IMR-90 (cell line): ENCODE measurements around the gene CYTH1. TPM values are rescaled to one million over a fixed set of nuclear protein-coding genes. Genes with fewer than 3 reads are reported as not detected.

Source experiments
- ATAC-seq: fragments of 200-7000 bp; cut with Tn5 transposase; 2 replicates; pipeline ENCODE4 v1.9.1; 2020; ENCODE audit warnings: low read depth, mild to moderate bottlenecking, moderate library complexity
- BruUV-seq: library from RNA; stranded (reverse); fragments of 400-500 nt; replicated peaks from 2 replicates; lab custom pipeline; 2021; lab: Mats Ljungman, UMichigan
- CTCF ChIA-PET: fragments of 300-600 bp; formaldehyde crosslinking; extraction: SDS; loops from one replicate; lab custom pipeline; 2021; ENCODE audit warnings: antibody characterized with exemption; lab: Yijun Ruan, JAX
- POLR2A ChIA-PET: fragments of 300-600 bp; sonication (Branson Sonifier 250); formaldehyde crosslinking; loops from one replicate; lab custom pipeline; 2022; ENCODE audit warnings: antibody characterized with exemption; ENCODE audit not compliant: unreplicated experiment; lab: Charles Lee
- DNase-seq: peaks from one replicate; pipeline ENCODE4 v3.0.0; 2013
- H2AFZ ChIP-seq: replicated peaks from 2 replicates; pipeline ENCODE3; 2013; ENCODE audit warnings: low read length, mild to moderate bottlenecking; ENCODE audit not compliant: poor library complexity
- H2AK5ac ChIP-seq: 2 replicates; pipeline ENCODE4 v1.6.1; 2013; ENCODE audit warnings: low read depth, low read length, inconsistent platforms
- H2AK9ac ChIP-seq: replicated peaks from 2 replicates; pipeline ENCODE3; 2013; ENCODE audit warnings: mild to moderate bottlenecking, low read depth, low read length, moderate library complexity; ENCODE audit not compliant: poor library complexity
- H2BK120ac ChIP-seq: 2 replicates; pipeline ENCODE4 v1.6.1; 2013; ENCODE audit warnings: low read depth, low read length, inconsistent platforms
- H2BK15ac ChIP-seq: 3 replicates; pipeline ENCODE4 v1.6.1; 2013; ENCODE audit warnings: low read depth, low read length, inconsistent platforms
- H2BK20ac ChIP-seq: 2 replicates; pipeline ENCODE4 v1.6.1; 2013; ENCODE audit warnings: low read depth, mild to moderate bottlenecking, inconsistent platforms, low read length, moderate library complexity
- H2BK5ac ChIP-seq: 2 replicates; pipeline ENCODE4 v1.6.1; 2013; ENCODE audit warnings: mild to moderate bottlenecking, low read depth, low read length, inconsistent platforms; ENCODE audit not compliant: poor library complexity, severe bottlenecking
- H3K14ac ChIP-seq: replicated peaks from 2 replicates; pipeline ENCODE4 v1.6.1; 2013; ENCODE audit warnings: low read depth, low read length, inconsistent platforms
- H3K18ac ChIP-seq: 2 replicates; pipeline ENCODE4 v1.6.1; 2013; ENCODE audit warnings: low read depth, low read length, control low read depth
- H3K23ac ChIP-seq: 2 replicates; pipeline ENCODE4 v1.6.1; 2013; ENCODE audit warnings: low read depth, low read length, inconsistent platforms
- H3K27ac ChIP-seq: 2 replicates; pipeline ENCODE4 v1.5.1; 2013; ENCODE audit warnings: mild to moderate bottlenecking, control low read depth, low read length; ENCODE audit not compliant: insufficient read depth
- H3K27me3 ChIP-seq: 2 replicates; pipeline ENCODE4 v1.6.1; 2013; ENCODE audit warnings: low read length; ENCODE audit not compliant: control insufficient read depth, insufficient read depth
- H3K36me3 ChIP-seq: 2 replicates; pipeline ENCODE4 v1.6.1; 2013; ENCODE audit warnings: low read length, mixed read lengths; ENCODE audit not compliant: control insufficient read depth, insufficient read depth
- H3K4ac ChIP-seq: 2 replicates; pipeline ENCODE4 v1.6.1; 2013; ENCODE audit warnings: low read depth, low read length, inconsistent platforms
- H3K4me1 ChIP-seq: 2 replicates; pipeline ENCODE4 v1.6.1; 2013; ENCODE audit warnings: low read length, mixed read lengths; ENCODE audit not compliant: control insufficient read depth, insufficient read depth
- H3K4me2 ChIP-seq: 2 replicates; pipeline ENCODE4 v1.6.1; 2013; ENCODE audit warnings: low read depth, mild to moderate bottlenecking, control low read depth, low read length, moderate library complexity
- H3K4me3 ChIP-seq: 2 replicates; pipeline ENCODE4 v1.5.1; 2013; ENCODE audit warnings: low read depth, mild to moderate bottlenecking, control low read depth, low read length, moderate library complexity; ENCODE audit not compliant: insufficient read depth
- H3K56ac ChIP-seq: 2 replicates; pipeline ENCODE4 v1.6.1; 2013; ENCODE audit warnings: low read length, inconsistent platforms; ENCODE audit not compliant: insufficient read depth; ENCODE audit errors: extremely low read depth
- H3K79me1 ChIP-seq, 2 experiments: 2 replicates each; pipeline ENCODE4 v1.6.1; 2013; ENCODE audit warnings: low read length in 2 of 2, inconsistent platforms in 1 of 2, low read depth in 1 of 2
- H3K9ac ChIP-seq: 2 replicates; pipeline ENCODE4 v1.6.1; 2013; ENCODE audit warnings: low read depth, low read length, control low read depth
- H3K9me1 ChIP-seq: 2 replicates; pipeline ENCODE4 v1.6.1; 2013; ENCODE audit warnings: low read length, inconsistent platforms; ENCODE audit not compliant: insufficient read depth
- H3K9me3 ChIP-seq: 2 replicates; pipeline ENCODE4 v1.6.1; 2013; ENCODE audit warnings: low read length; ENCODE audit not compliant: control insufficient read depth, insufficient read depth
- H4K20me1 ChIP-seq: 2 replicates; pipeline ENCODE4 v1.6.1; 2013; ENCODE audit warnings: low read length, inconsistent platforms; ENCODE audit not compliant: insufficient read depth
- H4K5ac ChIP-seq: 2 replicates; pipeline ENCODE4 v1.6.1; 2013; ENCODE audit warnings: mild to moderate bottlenecking, low read depth, low read length, control low read depth
- H4K8ac ChIP-seq, 2 experiments: 2 replicates each; pipeline ENCODE4 v1.6.1; 2013; ENCODE audit warnings: low read depth in 2 of 2, low read length in 2 of 2, control low read depth in 1 of 2, inconsistent platforms in 1 of 2
- H4K91ac ChIP-seq: 2 replicates; pipeline ENCODE4 v1.6.1; 2013; ENCODE audit warnings: low read depth, low read length, inconsistent platforms; ENCODE audit not compliant: insufficient read depth
- BHLHE40 ChIP-seq: fragments of 150-350 bp; IDR thresholded peaks from 2 replicates; pipeline ENCODE4 v1.6.1; 2016; ENCODE audit warnings: mild to moderate bottlenecking, low read depth, low read length
- POLR2A ChIP-seq: IDR thresholded peaks from 2 replicates; pipeline ENCODE4 v1.6.1; 2012; ENCODE audit warnings: mild to moderate bottlenecking, low read depth, low read length
- WGBS, 2 experiments: methylation state at CpG; one replicate each; pipeline versions ENCODE4 v1.1.5 to v1.1.7; 2013; ENCODE audit warnings: missing lambda C conversion rate in 2 of 2; ENCODE audit not compliant: insufficient read length in 1 of 2; ENCODE audit errors: extremely low coverage in 2 of 2; 5-methylcytosine and 5-hydroxymethylcytosine counted together
- dilution Hi-C: fragments of 300-500 bp; cut with HindIII; formaldehyde crosslinking; loops from one replicate; pipeline ENCODE4 v1.14.3; 2018; ENCODE audit warnings: low sequenced_read_pairs; ENCODE audit not compliant: unreplicated experiment
- in situ Hi-C: fragments of 300-500 bp; cut with MboI; formaldehyde crosslinking; loops from 3 replicates; pipeline ENCODE4 v1.14.3; 2019; ENCODE audit warnings: low sequenced_read_pairs, inconsistent platforms, mixed read lengths
- intact Hi-C: fragments of 100-400 bp; cut with micrococcal nuclease; formaldehyde crosslinking; loops from 2 replicates; pipeline ENCODE4 v1.10.0; 2022
- polyA plus RNA-seq, 3 experiments: library from polyadenylated mRNA; depleted of rRNA; stranded (reverse); fragments of >200 nt; gene quantifications; 2 replicates each; pipeline ENCODE4 v1.2.3, GENCODE V29; 2012; ENCODE audit warnings: low replicate concordance in 1 of 3
- total RNA-seq: library from RNA; depleted of rRNA; stranded (reverse); fragments of >200 nt; gene quantifications from 2 replicates; pipeline ENCODE4 v1.2.3, GENCODE V29; 2012

The CYTH1 gene
- total and polyA plus RNA-seq, 2 of the 4 experiments (the other 2 are of a cell fraction) = 7.9 to 12.4 TPM

- peaks cover 15% of the 10 kb centered on the region for H3K9me1 ChIP-seq
- H3K36me3 ChIP-seq = peaks cover 61% of the 10 kb centered on the region
- H4K5ac ChIP-seq = no peak overlapping the region
- no peak overlapping the region for H3K56ac ChIP-seq
- H3K23ac ChIP-seq = no peak overlapping the region
- no peak overlapping the region for H3K4ac ChIP-seq
- ATAC-seq (no peak), DNase-seq (no peak)
- H2BK15ac ChIP-seq = no peak overlapping the region
- in situ Hi-C loops = no loop called here
- H3K4me1 ChIP-seq = peaks cover 16% of the 10 kb centered on the region
- POLR2A ChIA-PET = no interaction called here
- no peak overlapping the region for H2BK120ac ChIP-seq
- H3K27ac ChIP-seq = no peak overlapping the region
- peaks cover 16% of the 10 kb centered on the region for H4K20me1 ChIP-seq
- no CpG with 5 or more reads among the region's 8 CpGs for WGBS, 2 experiments
- no peaks in the 10 kb centered on the region for H3K27me3 ChIP-seq
- H3K18ac ChIP-seq = no peak overlapping the region
- peaks cover 28 to 81% of the 10 kb centered on the region in 2 experiments for H3K79me1 ChIP-seq
- no peak overlapping the region for H2BK20ac ChIP-seq
- no peak overlapping the region for H2BK5ac ChIP-seq
- no peak overlapping the region for H2AK9ac ChIP-seq
- H2AK5ac ChIP-seq = no peak overlapping the region
- H4K91ac ChIP-seq = no peak overlapping the region
- no peak for TF ChIP-seq BHLHE40
- TF ChIP-seq POLR2A = no peak
- H3K4me3 ChIP-seq = no peak overlapping the region
- no peaks in the 10 kb centered on the region for H3K9me3 ChIP-seq
- intact Hi-C loops = no loop called here
- H3K9ac ChIP-seq = no peak overlapping the region
- dilution Hi-C loops = no loop called here
- CTCF ChIA-PET = no interaction called here
- BruUV-seq = no TSS peak
- H3K14ac ChIP-seq = no peak overlapping the region
- H3K4me2 ChIP-seq = no peak overlapping the region
- no peak overlapping the region for H4K8ac ChIP-seq
- H2AFZ ChIP-seq = no peak overlapping the region
Observed at GRCh38 chr17:78819402-78819801, 37.3 kb upstream of the CYTH1 start.
